ENCODE data around the gene FCRL6. TPM values are rescaled to one million over a fixed set of nuclear protein-coding genes. Genes with fewer than 3 reads are reported as not detected.

The FCRL6 gene
- total and polyA plus RNA-seq, 2 of the 13 experiments (the other 11 are each of a cell fraction or from before 2014, with no cell fraction given): not detected

DNA sequence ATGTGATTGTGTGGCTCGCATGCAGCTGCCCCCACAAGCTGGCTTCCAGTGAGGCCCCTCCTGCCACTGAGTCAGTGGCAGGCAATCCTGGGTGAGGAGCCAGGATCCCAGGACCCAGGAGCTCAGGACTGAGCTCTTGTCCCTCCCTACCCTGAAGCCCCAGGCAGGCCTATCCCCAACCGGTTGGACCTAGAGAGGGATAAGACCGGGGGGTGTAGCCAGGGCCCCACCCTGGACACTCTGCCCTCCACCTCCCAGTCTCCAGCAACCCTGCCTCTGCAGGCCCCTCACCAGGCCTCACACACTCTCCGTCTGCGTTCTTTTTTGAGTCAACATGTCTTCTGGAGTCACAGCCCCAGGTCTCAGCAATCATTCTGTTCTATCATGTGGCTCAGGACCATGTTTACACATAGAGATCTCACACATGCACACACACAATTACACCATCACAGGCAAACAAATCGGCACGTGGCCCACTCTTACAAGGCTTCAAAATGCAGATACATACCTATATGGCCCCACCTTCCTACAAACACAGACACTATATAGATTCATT is 57.7 kb downstream of the FCRL6 start (continued):
- no peak for TF ChIP-seq ZBTB37 (CRISPR knock-in tag; IDR thresholded peaks at IDR 0.05)
- TF ChIP-seq PAF1 (CRISPR knock-in tag; IDR thresholded peaks at IDR 0.05): no peak
- no peak for TF ChIP-seq ZNF850 (CRISPR knock-in tag; conservative IDR thresholded peaks at IDR 0.05)
- TF ChIP-seq TEAD2 (CRISPR knock-in tag; IDR thresholded peaks at IDR 0.05): no peak
- no peak for TF ChIP-seq ZNF160 (CRISPR knock-in tag; IDR thresholded peaks at IDR 0.05)
- no peak for TF ChIP-seq SUZ12 (IDR thresholded peaks at IDR 0.05; ENCODE audit: low read depth, low read length)
- TF ChIP-seq ZNF354B (CRISPR knock-in tag; IDR thresholded peaks at IDR 0.05): no peak
- TF ChIP-seq, protein P1, sequence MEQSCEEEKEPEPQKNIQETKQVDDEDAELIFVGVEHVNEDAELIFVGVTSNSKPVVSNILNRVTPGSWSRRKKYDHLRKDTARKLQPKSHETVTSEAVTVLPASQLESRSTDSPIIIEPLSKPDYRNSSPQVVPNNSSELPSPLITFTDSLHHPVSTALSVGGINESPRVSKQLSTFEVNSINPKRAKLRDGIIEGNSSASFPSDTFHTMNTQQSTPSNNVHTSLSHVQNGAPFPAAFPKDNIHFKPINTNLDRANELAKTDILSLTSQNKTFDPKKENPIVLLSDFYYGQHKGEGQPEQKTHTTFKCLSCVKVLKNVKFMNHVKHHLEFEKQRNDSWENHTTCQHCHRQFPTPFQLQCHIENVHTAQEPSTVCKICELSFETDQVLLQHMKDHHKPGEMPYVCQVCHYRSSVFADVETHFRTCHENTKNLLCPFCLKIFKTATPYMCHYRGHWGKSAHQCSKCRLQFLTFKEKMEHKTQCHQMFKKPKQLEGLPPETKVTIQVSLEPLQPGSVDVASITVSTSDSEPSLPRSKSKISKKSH (CRISPR knock-in tag; IDR thresholded peaks at IDR 0.05; ENCODE audit: borderline replicate concordance): no peak

DNA sequence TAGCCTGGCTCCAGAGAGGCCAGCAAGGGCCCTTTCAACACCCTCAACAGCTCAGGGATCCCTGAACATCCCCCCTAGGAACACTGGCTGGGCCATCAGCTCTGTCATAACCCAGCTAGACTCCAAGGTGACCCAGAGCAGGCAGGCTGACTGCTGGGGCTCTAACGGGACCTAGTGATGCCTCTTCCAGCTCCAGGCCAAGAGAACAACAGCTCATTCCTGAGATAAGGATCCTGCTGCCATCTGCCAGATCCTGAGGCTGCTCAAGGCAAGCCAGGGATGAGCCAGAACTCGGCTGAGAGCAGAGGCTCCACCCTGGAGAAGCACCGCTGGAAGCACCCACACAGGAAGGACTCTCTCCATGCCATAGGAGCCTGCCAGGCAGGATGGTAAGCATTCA is 58.3 kb downstream of the FCRL6 start:
- Histone ChIP-seq H3K4me3 (replicated peaks in 1 of 3; ENCODE audit: insufficient read depth in 1 of 3, low read depth in 2 of 3, low read length in 3 of 3) (no peak overlapping the region), H3K9me3 (ENCODE audit: low read length) (no peaks in the 10 kb centered on the region), H3K27ac (ENCODE audit: extremely low read length, insufficient read depth, low read length) (no peak overlapping the region), H3K9ac (ENCODE audit: insufficient read depth, low read depth, low read length) (no peak overlapping the region), H3K79me2 (ENCODE audit: insufficient read depth, low read length) (no peaks in the 10 kb centered on the region), H3K27me3 (ENCODE audit: control insufficient read depth in 1 of 2, insufficient read depth in 2 of 2, low read length in 2 of 2) (peaks cover 7 to 31% of the 10 kb centered on the region in 2 experiments; a peak in 3 of 5 replicates), H2AFZ (ENCODE audit: low read length) (no peak overlapping the region), H3K36me3 (replicated peaks in 1 of 2; ENCODE audit: control insufficient read depth in 1 of 2, insufficient read depth in 2 of 2, low read length in 2 of 2) (no peaks in the 10 kb centered on the region), H3K4me2 (ENCODE audit: low read depth, low read length) (no peak overlapping the region), H4K20me1 (ENCODE audit: insufficient read depth, low read length) (no peaks in the 10 kb centered on the region), H3K4me1 (ENCODE audit: insufficient read depth, low read length) (no peaks in the 10 kb centered on the region)
- FAIRE-seq (no peak), DNase-seq (ENCODE audit: low spot score) (no peak), ATAC-seq (no peak)
- CTCF ChIA-PET (ENCODE audit: low intra/inter-chr PET ratio, low total read pairs): no interaction called here
- POLR2A ChIA-PET: no interaction called here
- no TSS peak for BruUV-seq (replicated peaks)
- intact Hi-C loops (cut with micrococcal nuclease; ENCODE audit: unreplicated experiment): no loop called here
- in situ Hi-C loops (cut with HindIII; ENCODE audit: extremely low pct_ligation_motif_present, low pct_unique_long_range_greater_than_20kb): no loop called here
- no CpG with 5 or more reads among the region's 3 CpGs for WGBS (ENCODE audit: low lambda C conversion rate)
- TF ChIP-seq, protein P2, sequence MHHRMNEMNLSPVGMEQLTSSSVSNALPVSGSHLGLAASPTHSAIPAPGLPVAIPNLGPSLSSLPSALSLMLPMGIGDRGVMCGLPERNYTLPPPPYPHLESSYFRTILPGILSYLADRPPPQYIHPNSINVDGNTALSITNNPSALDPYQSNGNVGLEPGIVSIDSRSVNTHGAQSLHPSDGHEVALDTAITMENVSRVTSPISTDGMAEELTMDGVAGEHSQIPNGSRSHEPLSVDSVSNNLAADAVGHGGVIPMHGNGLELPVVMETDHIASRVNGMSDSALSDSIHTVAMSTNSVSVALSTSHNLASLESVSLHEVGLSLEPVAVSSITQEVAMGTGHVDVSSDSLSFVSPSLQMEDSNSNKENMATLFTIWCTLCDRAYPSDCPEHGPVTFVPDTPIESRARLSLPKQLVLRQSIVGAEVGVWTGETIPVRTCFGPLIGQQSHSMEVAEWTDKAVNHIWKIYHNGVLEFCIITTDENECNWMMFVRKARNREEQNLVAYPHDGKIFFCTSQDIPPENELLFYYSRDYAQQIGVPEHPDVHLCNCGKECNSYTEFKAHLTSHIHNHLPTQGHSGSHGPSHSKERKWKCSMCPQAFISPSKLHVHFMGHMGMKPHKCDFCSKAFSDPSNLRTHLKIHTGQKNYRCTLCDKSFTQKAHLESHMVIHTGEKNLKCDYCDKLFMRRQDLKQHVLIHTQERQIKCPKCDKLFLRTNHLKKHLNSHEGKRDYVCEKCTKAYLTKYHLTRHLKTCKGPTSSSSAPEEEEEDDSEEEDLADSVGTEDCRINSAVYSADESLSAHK (CRISPR knock-in tag; IDR thresholded peaks at IDR 0.05; ENCODE audit: borderline replicate concordance): no peak
- TF ChIP-seq ZNF264 (CRISPR knock-in tag; IDR thresholded peaks at IDR 0.05) (no peak), ZNF703 (CRISPR knock-in tag; IDR thresholded peaks at IDR 0.05; ENCODE audit: borderline replicate concordance) (no peak), ZFP91 (CRISPR knock-in tag; IDR thresholded peaks at IDR 0.05; ENCODE audit: borderline replicate concordance) (no peak), ZNF33A (CRISPR knock-in tag; IDR thresholded peaks at IDR 0.05; ENCODE audit: borderline replicate concordance) (no peak)
- TF ChIP-seq, protein P3, sequence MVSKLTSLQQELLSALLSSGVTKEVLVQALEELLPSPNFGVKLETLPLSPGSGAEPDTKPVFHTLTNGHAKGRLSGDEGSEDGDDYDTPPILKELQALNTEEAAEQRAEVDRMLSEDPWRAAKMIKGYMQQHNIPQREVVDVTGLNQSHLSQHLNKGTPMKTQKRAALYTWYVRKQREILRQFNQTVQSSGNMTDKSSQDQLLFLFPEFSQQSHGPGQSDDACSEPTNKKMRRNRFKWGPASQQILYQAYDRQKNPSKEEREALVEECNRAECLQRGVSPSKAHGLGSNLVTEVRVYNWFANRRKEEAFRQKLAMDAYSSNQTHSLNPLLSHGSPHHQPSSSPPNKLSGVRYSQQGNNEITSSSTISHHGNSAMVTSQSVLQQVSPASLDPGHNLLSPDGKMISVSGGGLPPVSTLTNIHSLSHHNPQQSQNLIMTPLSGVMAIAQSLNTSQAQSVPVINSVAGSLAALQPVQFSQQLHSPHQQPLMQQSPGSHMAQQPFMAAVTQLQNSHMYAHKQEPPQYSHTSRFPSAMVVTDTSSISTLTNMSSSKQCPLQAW (CRISPR knock-in tag; IDR thresholded peaks at IDR 0.05): no peak

Data from HepG2 (cell line).